ENCODE results near the gene MTFR2.
"Not testable (repeated sequence)": the region's sequence is repeated elsewhere in the genome, so short reads cannot be mapped to it uniquely, and the experiment has no call there.

Gene MTFR2

DNA sequence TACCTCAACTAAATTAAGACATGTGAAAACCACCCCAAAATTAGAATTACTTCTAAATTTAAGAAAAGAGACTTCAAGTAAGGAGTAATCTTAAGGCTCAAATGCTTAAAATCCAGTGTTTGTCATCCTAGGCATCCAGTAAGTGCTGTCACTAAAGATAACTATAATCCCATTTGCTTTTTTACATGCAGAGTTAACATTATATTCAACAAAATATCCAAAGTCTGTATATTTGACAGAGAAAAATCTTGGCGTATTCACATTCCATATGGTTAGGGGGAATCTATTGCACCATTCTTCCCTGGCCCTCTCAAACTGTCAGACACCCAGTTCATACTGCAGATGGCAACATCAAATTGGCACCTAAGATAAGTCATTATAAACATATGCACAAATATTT is 17.4 kb downstream of the MTFR2 start:
- DNase-seq (ENCODE audit: low spot score): no peak

DNA sequence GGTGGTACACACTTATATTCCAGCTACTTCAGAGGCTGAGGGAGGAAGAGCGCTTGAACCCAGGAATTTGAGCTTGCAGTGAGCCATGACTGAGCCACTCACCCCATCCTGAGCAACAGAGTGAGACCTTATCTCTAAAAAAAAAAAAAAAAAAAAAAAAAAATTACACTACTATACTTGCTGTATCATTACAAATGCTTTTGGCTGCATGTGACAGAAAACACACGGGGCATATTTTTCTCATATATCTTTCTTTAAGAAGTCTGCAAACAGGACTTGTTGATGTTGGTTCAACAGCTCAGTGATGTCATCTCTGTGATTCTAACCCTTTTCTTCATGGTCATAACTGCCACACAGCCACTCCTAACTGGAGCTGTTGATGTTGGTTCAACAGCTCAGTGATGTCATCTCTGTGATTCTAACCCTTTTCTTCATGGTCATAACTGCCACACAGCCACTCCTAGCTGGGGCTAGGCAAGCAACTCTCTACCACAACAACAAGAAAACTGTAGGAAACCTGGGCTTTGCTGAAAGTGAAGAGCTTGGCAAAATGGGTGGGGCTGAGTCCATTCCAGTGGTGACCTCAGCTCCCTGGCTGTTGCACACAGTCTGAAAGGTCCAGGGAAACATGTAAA is 19.8 kb downstream of the MTFR2 start:
- DNase-seq (ENCODE audit: low spot score): no peak

DNA sequence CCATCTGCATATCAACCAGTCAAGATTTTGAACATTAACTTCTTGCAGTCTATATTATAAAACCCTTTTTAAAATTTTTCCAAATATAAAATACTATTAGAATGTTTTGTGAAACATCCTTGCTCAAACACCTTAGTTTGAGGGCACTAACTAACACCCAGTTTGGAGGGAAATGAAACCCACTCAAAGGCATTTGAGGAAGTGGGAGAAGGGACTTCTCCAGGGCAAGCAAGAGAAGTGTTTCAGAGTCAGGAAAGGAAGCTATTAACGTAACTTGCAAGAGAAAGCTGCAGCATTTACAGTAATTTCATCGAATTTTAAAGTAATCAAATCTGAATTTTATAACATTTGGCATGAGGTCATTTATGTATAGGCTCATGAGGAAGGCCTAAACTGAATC is 21.3 kb downstream of the MTFR2 start:
- DNase-seq (ENCODE audit: low spot score): no peak

DNA sequence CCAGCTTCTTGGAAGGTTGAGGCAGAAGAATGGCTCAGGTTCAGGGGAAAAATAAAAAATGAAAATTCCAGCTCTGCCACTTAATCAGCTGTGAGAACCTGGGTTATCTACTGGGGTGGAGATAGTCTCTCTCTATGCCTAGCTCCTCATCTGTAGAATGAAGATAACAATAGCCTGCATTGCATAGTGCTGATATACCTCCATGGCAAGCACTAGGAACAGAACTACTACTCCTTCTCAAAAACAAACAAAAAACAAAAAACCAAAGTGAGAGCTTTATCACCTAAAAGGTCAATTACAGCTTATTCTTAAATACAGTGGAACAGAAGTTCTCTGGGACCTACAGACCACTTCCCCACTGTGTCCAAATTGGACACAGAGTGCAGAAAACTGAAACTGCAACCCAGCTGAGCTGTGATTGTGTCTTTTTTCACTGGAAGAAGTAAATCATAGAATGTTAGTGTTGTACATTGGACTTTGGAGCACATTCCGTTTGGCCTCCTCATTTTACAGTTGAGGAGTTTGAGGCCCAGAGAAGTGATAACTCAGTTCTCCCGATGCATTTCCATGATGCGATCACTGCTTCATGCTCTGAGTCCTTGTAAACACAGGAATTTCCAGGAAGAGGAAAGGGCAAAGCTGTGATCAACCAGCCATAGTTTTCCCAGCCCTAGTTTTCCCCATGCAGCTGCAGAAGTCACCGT is 23.3 kb downstream of the MTFR2 start:
- DNase-seq (ENCODE audit: low spot score): no peak

DNA sequence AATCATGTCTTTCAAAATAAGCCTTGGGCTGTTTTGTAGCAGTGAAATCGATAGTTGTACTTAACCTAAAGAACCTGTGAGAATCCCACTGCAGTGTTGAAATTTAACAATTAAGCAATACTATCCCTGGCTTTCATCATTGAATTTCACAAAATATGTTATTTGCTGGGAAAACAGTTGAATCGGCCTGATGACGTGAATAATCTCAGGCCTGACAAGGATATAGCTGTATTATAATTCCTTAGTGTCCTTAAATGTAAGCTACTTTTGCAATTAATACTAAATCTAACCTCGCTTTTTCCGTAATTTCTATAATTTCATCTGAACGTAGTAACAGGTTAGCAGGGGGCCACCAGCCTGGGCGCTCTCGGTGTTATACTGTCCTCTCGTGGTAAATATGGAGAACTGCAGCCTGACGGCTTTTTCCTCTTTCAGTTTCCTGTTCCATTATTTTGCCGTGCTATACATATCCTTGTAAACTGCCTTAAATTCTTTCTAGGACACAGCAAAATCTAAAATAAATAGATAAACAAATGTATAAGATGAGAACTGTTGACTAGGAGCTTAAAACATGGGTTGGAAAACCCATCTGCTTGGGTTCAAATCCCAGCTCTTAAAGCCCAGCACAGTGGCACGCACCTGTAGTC is 24.0 kb downstream of the MTFR2 start:
- peak; percentile 46 for DNase-seq (ENCODE audit: low spot score)

DNA sequence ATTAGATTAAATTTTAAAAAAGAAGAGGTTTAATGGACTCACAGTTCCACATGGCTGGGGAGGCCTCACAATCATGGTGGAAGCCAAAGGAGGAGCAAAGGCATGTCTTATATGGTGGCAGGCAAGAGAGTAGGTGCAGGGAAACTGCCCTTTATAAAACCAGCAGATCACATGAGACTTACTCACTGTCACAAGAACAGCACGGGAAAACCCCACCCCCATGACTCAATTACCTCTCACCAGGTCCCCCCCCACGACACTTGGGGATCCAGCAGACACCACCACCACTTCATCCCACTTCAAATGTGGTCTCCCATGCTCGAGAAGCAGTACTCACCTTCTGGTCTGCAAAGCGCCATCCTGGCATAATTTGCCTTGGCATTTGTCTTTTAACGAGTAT is 24.6 kb downstream of the MTFR2 start:
- no peak for DNase-seq (ENCODE audit: low spot score)

DNA sequence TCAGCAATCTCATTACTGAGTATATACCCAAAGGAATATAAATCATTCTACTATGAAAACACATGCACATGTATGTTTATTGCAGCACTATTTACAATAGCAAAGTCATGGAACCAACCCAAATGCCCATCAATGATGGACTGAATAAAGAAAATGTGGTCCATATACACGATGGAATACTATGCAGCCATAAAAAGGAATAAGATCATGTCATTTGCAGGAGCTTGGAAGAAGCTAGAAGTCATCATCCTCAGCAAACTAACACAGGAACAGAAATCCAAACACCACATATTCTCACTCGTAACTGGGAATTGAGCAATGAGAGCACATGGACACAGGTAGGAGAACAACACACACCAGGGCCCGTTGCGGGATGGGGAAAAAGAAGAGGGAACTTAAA is 25.1 kb downstream of the MTFR2 start:
- DNase-seq (ENCODE audit: low spot score): not testable (repeated sequence)

DNA sequence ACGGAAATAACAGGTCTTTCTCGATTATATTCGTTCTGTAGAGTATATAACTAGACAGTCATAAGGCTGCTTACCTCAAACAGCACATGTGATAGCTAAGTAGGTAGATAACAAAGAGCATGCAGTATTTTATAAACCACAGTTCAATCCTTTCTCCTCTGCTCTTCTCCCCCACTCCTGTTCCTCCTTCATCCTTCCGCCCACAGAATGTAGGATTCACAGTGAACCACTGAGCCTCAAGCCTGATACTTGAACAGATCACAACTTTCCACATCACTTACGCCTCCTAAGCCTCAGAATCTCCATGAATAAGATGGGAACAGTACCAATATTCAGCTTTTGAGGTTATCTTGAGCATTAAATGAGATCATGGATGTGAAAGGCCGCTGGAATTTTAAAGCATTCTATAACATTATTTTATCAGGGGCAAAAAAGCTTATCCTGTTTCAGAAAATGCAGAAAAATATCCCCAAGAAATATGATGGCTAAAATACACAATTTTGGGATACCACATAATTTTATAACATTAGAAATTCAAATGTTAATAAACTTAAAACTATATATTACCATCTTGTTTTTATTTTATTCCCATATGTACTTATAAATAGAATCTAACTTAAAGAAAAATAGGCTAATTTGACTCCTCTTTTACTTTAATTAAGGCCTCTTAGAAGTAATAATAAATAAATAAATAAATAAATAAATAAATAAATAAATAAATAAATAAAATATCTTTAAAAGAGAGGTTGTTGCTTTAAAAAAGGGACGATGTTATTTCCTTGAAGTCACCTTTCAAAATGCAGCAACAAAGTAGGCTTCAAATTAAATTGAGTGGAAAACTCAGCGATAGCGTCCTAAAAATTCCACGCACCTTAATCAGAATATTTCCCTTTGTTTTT is 33.4 kb downstream of the MTFR2 start:
- no peak for DNase-seq (ENCODE audit: low spot score)

DNA sequence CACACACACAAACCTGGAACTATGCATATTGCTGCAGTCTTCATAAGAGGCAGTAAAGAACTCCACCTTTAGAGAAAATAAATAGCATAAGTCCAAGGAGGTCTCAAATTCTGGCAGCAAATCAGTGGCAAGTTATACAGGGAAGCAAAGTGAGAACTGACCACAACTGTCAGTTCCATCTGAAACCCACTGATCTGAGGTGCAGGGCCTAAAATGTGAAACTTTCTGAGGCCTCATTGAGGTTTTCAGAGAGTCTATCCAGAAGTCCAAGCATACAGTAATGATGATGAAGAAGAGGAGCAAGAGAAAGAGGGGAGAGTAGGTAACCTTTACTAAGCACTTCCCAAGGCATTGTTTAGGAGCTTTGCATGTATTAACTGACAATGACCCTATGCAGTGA is 36.3 kb downstream of the MTFR2 start:
- no peak for DNase-seq (ENCODE audit: low spot score)

DNA sequence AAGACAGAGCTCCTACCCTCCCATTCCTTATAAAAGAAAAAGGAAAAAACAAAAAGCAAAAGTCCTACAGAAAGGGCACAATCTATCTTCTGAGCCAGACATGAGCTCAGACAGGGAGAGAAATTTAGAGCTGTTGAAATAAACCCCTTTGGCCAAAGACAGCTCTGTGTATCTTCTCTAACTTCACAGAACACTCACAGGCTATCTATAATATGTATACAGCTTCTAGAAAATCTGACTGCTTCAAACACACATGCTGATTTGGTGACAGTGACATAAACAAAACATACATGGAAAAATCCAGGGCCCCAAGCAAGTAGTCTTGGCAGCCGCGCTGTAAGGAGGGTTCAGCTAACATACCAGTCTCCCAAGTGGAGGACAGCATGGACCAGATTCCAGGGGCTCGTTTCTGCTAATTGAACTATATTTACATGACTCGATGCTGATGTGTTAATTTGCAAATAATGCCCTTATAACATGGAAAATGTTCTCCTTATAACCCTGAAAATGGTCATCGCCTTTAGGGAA is 37.0 kb downstream of the MTFR2 start:
- no peak for DNase-seq (ENCODE audit: low spot score)

DNA sequence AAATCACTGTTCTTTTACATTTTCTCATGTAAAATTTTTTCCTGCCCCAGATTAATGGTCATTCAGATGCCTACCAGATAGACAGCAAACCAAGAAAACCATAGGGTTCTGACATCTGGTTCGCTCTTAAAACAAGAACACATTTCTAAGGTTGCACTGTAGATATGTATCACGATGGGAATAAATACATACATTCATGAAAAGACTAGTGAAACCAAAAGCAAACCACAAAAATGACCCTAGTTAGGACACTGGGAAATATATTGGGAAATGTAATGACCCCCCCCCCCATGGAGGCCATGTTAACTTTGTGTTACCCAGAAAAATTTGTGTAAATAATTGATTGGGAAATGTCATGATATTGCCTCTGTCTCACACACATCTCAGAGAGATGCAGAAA is 37.5 kb downstream of the MTFR2 start:
- no peak for DNase-seq (ENCODE audit: low spot score)

DNA sequence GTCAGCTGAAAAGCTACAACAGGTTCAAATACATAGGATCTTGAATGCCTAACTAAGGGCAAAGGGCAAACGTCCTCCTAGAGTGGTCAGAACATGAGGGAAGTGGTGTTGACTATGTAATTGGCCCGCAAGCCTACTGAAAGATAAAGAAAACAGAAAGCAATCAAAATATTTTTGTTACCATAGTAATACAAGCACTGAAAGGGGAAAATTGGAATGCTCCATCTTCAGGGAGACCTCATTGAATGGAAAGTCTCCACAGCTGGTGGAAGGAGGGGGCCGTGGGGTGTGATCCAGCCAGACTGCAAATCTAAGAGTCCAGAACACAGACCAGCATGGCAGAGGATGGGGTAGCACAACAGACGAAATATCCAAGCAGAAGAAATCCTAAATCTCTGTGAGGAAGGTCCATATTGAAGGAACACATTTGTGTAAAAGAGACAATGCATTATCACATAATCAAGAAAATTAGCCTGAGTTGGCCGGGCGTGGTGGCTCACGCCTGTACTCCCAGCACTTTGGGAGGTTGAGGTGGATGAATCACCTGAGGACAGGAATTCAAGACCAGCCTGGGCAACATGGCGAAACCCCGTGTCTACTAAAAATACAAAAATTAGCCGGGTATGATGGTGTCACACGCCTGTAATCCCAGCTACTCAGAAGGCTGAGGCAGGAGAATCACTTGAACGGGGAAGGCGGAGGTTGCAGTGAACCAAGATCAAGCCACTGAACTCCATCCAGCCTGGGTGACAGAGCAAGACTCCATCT is 39.5 kb downstream of the MTFR2 start:
- DNase-seq (ENCODE audit: low spot score): no peak

DNA sequence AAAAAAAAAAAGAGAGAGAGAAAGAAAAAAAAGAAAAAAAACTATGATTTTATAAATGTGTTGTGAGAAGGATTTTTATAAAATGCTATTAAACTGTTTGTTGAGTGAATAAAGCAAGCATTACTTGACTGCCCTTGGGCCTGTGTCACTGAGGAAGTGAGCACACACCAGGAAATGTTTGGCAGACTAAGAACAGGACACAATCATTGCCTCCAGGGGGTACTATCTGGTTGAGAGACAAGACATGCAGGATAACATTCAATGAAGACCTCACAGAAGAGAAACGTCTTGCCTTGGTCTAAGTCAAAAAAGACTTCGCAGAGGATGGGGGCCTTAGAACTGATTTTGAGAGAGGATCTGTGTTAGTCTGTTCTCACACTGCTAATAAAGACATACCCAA is 40.6 kb downstream of the MTFR2 start:
- DNase-seq (ENCODE audit: low spot score): no peak

DNA sequence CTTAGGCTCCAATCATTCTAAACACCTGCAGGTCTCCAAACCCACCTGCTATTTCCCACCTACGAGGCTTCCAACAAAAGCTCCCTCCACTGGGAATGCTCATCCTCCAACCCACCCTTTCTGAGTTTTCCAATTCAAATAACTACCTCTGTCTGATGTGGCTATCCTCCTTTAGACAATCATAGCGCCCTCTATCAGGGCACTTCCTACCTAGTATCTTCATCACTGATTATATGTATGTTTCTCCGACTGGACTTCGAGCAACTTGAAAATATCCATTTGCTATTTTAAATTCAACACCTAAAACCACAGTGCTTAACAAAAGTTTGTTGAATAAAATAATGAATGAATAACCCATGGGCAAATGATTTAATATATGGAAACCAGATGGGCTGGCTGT is 41.3 kb downstream of the MTFR2 start:
- DNase-seq (ENCODE audit: low spot score): no peak

DNA sequence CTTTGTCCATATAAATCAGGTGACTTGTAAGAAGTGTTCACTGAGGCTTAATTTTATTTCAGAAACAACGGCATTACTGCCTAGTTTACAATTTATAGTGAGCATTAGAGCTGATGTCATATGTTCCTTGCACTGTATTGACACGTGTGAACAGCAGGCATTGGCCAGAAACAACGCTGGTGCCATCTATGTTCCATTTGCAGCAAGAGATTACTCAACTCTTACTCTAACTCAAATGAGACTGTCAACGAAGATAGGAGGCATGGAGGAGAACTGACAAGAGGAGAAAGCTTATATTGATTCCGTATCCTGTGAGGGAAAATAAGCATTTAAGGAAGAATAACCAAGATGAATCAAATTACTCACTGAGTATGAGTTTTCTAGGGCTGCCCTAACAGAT is 48.4 kb downstream of the MTFR2 start:
- DNase-seq (ENCODE audit: low spot score): no peak

DNA sequence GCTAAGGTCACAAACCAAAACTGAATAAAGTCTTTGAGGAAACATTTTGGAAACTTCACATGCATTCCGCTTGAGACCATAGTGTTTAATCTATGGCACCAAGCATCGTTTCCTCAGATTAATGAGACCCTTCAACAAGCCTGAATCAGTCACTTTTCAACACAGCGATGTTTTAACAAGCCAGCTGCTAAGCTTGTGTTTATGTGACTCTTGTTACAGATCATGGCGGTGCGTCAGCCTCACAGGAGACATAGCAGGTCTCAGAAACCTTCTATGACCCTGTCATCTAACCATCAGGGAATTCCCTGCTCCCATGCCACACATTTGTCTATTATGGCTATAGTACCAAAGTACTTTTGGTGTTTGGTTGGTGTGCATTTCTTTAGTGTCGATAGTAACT is 57.2 kb downstream of the MTFR2 start:
- DNase-seq (ENCODE audit: low spot score): no peak

DNA sequence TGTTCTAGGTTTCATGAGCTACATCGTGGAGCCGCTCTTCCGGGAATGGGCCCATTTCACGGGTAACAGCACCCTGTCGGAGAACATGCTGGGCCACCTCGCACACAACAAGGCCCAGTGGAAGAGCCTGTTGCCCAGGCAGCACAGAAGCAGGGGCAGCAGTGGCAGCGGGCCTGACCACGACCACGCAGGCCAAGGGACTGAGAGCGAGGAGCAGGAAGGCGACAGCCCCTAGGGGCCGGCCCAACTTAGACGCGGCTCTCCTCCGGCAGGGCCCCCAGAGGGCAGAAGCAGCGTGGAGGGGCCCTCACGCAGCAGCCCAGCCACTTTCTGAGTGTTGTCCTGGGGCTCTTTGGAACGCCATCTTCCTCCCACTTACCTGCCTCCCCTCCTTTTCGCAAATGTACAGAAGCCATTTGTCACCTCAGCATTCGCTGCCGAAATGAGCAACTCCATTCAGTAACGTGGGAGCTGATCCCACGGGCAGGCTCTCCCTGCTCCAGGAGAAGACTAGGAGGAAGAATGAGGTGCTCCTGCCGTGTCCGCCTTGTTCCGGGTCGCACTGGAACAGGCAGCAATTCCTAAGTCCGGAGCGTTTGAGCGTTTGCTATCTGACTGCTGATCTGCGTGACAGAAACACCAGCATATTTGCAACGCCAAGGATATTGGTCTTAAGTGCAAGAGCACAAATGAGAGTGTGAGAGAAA is 58.4 kb downstream of the MTFR2 start:
- no peak for DNase-seq (ENCODE audit: low spot score)

DNA sequence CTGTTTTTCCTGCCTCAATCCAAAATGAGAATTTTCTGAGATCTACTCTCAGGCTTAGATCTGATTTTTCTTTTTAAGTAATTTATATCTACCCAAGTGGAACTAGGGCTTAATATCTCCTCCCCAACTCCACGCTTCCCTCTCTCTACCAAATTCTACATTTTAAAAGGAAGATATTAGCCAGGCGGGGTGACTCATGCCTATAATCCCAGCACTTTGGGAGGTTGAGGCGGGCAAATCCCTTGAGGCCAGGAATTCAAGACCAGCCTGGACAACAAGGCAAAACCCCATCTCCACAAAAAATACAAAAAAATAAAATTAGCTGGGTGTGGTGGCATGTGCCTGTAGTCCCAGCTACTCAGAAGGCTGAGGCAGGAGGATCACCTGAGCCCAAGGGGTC is 61.0 kb downstream of the MTFR2 start:
- no peak for DNase-seq (ENCODE audit: low spot score)

DNA sequence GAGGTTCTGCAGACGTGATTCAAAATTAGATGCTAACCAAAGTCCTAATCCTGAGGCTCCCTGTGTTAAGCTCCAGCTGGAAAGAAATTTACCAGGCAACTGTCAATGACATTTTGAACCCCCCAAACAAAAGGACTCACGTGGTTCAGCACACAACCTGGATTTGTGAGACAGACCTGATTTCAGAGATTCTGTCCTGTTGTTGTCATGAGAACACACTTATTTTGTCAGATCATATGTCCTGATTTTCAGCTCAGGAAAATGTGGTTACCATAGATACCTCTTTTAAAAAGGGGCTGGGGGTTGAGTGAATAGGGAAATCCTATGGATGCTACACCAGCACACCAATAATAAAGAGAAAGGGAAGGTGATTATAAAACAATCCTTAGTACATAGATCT is 61.6 kb downstream of the MTFR2 start:
- DNase-seq (ENCODE audit: low spot score): no peak

DNA sequence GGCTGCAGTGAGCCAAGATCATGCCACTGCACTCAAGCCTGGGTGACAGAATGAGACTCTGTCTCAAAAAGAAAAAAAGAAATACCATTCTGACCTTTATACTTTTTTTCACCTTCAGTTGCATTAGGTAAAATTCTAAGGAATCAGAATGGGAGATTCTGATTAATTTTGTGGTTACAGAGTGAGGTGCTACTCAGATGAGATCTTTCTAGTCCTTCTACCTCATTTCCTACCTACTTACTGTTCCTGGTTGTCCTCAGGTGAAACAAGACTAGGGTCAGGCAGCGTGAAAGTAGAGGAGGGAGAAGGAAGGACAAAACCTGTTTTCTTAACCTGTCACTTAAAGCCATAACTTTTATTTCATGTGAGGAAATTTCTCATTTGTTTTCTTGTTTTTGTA is 63.7 kb downstream of the MTFR2 start:
- DNase-seq (ENCODE audit: low spot score): no peak

DNA sequence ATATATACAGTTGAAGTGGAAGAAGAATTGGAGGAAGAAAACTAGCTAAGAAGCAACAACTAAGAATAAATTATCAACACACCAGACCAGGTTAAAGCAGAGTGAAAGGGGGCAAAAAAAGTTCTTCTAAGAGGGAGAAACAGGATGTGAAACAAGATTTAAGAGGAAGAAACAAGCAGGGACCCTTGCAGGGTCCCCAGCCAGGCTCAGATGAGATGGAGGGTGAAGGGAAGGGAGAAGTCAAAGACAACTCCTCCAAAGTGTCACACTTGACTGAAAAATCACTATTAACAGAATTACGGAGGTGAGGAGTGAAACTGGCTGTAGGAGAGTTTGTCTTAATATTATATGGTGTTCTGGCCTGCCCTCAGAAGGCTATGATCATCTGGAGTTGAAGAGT is 65.4 kb downstream of the MTFR2 start:
- DNase-seq (ENCODE audit: low spot score): no peak

Measured in CD4-positive, alpha-beta T cell treated with Interleukin-6 at 100 ng/mL for 8 hours (primary cell).